Activated naive CD8-positive, alpha-beta T cell treated with anti-CD3 and anti-CD28 coated beads, Interleukin-2, amount 10 ng/mL, durations not matched to agents 7 days and 5 days (primary cell): ENCODE measurements around the gene SLCO2B1. TPM values are rescaled to one million over a fixed set of nuclear protein-coding genes. Genes with fewer than 3 reads are reported as not detected.
A peak's percentile ranks its signal among the peaks of the same experiment; 100 is the strongest.

Experiments
- ATAC-seq: fragments of 150-1000 bp; cut with Tn5 transposase; one replicate; pipeline ENCODE4 v1.10.0; 2021; ENCODE audit warnings: low read depth, moderate library complexity
- POLR2A ChIA-PET: fragments of 350-600 bp; sonication (Branson Sonifier 250); formaldehyde crosslinking; loops from one replicate; lab custom pipeline; 2021; ENCODE audit warnings: antibody characterized with exemption; lab: Charles Lee
- DNase-seq: peaks from one replicate; pipeline ENCODE4 v3.0.0; 2021
- H3K27ac Mint-ChIP-seq: one replicate; pipeline ENCODE4 v1.8.0; 2022; ENCODE audit warnings: mild to moderate bottlenecking, mixed read lengths
- H3K27me3 Mint-ChIP-seq: one replicate; pipeline ENCODE4 v1.8.0; 2022; ENCODE audit warnings: mild to moderate bottlenecking, moderate library complexity, mixed read lengths
- H3K36me3 Mint-ChIP-seq: one replicate; pipeline ENCODE4 v1.8.0; 2021; ENCODE audit warnings: mild to moderate bottlenecking, mixed read lengths
- H3K4me1 Mint-ChIP-seq: one replicate; pipeline ENCODE4 v1.8.0; 2021; ENCODE audit warnings: mixed read lengths
- H3K4me3 Mint-ChIP-seq: one replicate; pipeline ENCODE4 v1.8.0; 2022; ENCODE audit warnings: mild to moderate bottlenecking, moderate library complexity, mixed read lengths
- H3K9me3 Mint-ChIP-seq: one replicate; pipeline ENCODE4 v1.8.0; 2021; ENCODE audit warnings: mixed read lengths
- total RNA-seq, 2 experiments: library from RNA; stranded (reverse); gene quantifications; one replicate each; pipeline ENCODE4 v1.2.3, GENCODE V29; 2021

SLCO2B1 gene
- total RNA-seq, 2 experiments from 2014 or later, result 1.1 to 2.6 TPM

DNA sequence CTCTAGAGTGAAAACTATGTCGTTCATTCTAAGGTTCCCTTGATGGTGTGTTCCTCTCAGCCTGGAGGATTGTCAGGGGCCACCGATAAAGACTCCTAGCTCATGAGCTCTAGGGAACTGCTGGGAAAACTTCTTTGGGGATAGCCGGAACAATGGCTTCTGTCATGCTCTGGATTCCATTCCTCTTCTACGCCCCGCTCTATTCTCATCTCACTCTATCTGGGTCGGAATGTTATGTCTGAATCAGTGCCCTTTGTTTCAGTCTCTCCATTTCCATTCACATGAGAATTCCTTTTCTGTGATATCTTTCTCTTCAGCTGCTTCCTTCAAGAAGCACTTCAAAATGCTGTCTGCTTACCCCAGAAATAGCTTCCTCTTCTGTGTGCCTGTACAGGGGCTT is 16.9 kb upstream of the SLCO2B1 start:
- POLR2A ChIA-PET, result no interaction called here
- H3K9me3 Mint-ChIP-seq, result no peaks in the 10 kb centered on the region
- no peak overlapping the region for H3K4me3 Mint-ChIP-seq
- no peak for DNase-seq
- no peak overlapping the region for H3K27ac Mint-ChIP-seq
- no peaks in the 10 kb centered on the region for H3K36me3 Mint-ChIP-seq
- H3K27me3 Mint-ChIP-seq, result peaks cover 29% of the 10 kb centered on the region
- no peak for ATAC-seq
- no peaks in the 10 kb centered on the region for H3K4me1 Mint-ChIP-seq

DNA sequence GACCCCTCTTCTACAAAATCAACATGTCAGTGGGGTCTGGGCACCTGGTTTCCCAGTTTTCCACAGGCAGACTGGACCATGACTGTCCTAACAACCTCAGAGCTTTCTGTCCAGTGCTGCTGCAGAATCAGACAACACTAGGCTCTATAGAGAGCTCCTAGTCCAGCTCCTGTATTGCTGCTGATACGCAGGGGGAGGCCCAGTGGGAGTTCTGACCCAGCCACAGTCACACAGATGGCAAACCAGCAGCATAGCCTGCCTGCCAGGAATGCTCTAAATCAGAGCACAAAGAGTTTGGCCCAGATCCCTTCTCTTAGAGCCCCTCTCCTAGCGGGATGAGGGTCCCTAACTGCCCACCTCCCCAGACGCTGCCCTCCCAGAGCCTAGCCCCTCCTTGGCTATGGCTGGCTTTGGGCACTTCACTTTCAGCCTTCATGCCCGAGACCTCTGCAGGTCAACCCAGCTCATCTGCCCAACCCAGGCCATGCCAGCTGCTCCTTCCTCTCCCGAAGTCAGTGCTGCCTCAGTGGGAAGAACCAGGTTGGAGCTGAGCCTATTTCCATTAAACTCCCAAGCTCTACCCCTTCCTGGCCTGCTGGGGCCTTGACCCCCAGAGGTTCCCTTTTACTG is 15.8 kb upstream of the SLCO2B1 start:
- H3K4me1 Mint-ChIP-seq, result peaks cover 2% of the 10 kb centered on the region
- H3K27me3 Mint-ChIP-seq, result peaks cover 32% of the 10 kb centered on the region
- H3K9me3 Mint-ChIP-seq, result no peaks in the 10 kb centered on the region
- no peak for DNase-seq
- no peak overlapping the region for H3K4me3 Mint-ChIP-seq
- no peak overlapping the region for H3K27ac Mint-ChIP-seq
- ATAC-seq, result no peak
- H3K36me3 Mint-ChIP-seq, result no peaks in the 10 kb centered on the region
- POLR2A ChIA-PET, result no interaction called here

DNA sequence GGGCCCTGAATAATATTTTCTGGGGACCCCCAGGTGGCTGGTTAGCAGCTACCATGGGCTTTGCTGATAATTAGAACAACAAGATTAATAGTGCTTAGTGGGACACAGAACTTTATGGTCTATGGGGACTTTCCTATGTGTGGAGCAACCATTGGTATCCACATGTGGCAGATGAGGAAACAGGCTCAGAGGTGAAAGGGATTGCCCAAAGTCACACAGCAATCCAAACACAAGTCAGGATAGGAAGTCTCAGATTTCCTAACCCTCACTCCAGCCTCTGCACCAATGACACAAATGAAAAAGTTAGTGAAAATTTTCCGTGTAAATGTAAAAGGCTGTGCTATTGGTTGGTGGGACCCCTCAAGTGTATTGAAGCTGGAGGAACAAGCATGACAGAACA is 15.3 kb upstream of the SLCO2B1 start:
- peaks cover 5% of the 10 kb centered on the region for H3K4me1 Mint-ChIP-seq
- POLR2A ChIA-PET, result no interaction called here
- no peak overlapping the region for H3K27ac Mint-ChIP-seq
- peaks cover 32% of the 10 kb centered on the region for H3K27me3 Mint-ChIP-seq
- H3K36me3 Mint-ChIP-seq, result no peaks in the 10 kb centered on the region
- H3K4me3 Mint-ChIP-seq, result no peak overlapping the region
- no peak for ATAC-seq
- H3K9me3 Mint-ChIP-seq, result no peaks in the 10 kb centered on the region
- no peak for DNase-seq

DNA sequence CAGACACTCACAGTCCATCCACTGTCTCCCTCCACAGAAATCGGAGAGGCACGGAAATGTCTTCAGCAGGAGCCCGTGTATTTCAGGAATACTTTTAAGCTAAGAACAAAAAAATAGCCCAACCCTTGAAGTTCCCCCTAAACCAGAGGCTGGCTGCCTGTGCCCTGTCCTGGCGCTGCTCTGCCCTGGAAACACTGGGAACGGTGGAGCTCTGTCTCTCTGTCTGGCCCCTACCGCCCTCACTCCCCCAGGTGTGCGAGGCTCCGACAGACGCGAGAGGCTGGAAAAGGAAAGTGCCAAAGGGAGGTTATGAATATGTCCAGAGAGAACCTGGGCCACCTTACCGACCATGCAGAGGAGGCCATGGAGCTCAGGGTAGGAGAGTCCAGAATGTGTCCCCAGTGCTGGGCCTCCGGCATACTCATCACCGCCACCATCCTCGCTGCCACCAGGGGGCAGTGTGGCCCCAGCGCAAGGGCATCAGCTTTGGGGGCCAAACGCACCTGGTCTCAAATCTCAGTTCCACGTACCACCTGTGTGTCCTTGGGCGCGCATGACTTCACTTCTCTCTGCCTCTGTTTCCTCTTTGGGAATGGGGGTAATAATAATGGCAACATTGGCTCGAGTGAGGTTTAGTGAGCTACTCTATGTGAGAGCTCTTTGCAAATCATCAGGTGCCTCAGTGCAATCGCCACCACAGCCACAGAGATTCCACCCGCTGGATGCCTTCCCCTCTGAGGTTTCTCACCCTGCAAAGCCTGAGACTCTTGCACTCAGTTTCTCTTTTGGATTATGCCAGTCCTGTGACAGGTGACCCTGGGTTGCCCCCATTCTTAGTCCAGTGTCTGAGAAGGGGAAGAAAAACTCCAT is 10.4 kb upstream of the SLCO2B1 start:
- POLR2A ChIA-PET, result interaction anchor here (1.2 to 6.3 kb wide), 3 partner anchors 64 to 108 kb away, joined by 3 to 46 read pairs (median 7); no protein-coding TSS in a partner anchor
- no peaks in the 10 kb centered on the region for H3K36me3 Mint-ChIP-seq
- peaks cover 42% of the 10 kb centered on the region for H3K4me1 Mint-ChIP-seq
- no peaks in the 10 kb centered on the region for H3K9me3 Mint-ChIP-seq
- no peak overlapping the region for H3K4me3 Mint-ChIP-seq
- DNase-seq, result peak; percentile 90
- H3K27ac Mint-ChIP-seq, result no peak overlapping the region
- peaks cover 24% of the 10 kb centered on the region for H3K27me3 Mint-ChIP-seq
- peak; percentile 41 for ATAC-seq

DNA sequence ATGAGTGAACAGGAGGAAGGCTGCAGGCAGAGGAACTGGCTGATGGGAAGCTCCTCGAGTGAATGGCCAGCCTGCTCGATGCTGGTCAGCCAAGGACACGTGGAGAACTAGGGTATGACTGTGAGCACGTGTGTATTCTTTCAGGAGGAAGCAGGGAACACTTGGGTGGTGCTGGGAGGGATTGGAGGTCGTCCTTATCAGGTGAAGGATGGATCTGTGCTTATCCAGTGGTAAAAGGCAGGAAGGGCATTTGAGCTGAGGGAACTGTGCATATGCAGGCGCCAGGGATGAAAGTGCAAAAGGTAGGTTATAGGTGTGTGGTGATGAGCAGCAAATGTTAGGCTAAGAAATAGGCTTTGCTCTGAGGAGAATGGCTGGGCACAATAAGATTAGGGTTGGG is 9.7 kb upstream of the SLCO2B1 start:
- Mint-ChIP-seq H3K36me3 (no peaks in the 10 kb centered on the region), H3K27ac (peak overlapping the region; percentile 14), H3K4me1 (peaks cover 43% of the 10 kb centered on the region), H3K4me3 (no peak overlapping the region), H3K9me3 (no peaks in the 10 kb centered on the region), H3K27me3 (peaks cover 20% of the 10 kb centered on the region)
- POLR2A ChIA-PET, result interaction anchor here (1.2 to 6.3 kb wide), 4 partner anchors 64 to 107 kb away, joined by 3 to 46 read pairs (median 6); no protein-coding TSS in a partner anchor
- no peak for DNase-seq
- ATAC-seq, result no peak

DNA sequence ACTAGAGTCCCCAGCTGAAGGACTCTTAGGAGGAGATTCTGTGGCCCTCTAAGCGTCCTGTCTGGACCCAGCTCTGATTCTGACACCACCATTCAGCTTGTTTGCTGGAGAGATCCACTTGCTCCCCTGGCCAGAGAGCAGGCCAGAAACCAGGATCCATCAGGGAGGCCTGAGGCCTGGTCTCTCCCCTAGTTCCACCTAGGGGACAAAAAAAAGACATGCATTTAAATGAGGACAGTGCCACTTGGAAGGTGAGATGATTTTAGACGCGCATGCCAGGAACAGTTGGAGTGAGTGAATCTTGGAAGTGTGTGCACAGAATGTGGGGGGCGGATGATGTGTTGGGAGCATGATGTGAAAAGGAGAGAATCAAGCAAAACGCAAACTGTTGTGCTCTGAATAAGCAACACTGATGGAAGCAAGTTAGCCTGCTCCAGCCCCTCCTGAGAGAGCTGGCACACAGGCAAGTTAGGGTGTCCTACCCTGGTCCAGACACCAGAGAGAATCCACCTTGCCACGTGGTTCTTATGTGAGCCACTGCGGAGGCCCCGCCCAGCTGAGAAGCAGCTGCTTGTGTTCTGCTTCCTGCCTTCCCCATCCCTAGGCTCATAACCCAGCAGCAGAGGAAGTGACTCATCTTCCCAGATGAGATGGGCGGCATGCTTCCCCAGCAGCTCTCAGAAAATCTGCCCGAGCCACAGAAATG is 8.0 kb upstream of the SLCO2B1 start:
- Mint-ChIP-seq H3K36me3 (no peaks in the 10 kb centered on the region), H3K4me1 (peaks cover 45% of the 10 kb centered on the region), H3K9me3 (no peaks in the 10 kb centered on the region), H3K27me3 (peaks cover 17% of the 10 kb centered on the region), H3K27ac (peak overlapping the region; percentile 86), H3K4me3 (peak overlapping the region; percentile 73)
- POLR2A ChIA-PET, result interaction anchor here (1.7 to 6.3 kb wide), 4 partner anchors 62 to 650 kb away, joined by 6 to 46 read pairs (median 6); partner anchors contain the start of genes LIPT2 and NEU3
- DNase-seq (peak; percentile 74), ATAC-seq (peak; percentile 95)

DNA sequence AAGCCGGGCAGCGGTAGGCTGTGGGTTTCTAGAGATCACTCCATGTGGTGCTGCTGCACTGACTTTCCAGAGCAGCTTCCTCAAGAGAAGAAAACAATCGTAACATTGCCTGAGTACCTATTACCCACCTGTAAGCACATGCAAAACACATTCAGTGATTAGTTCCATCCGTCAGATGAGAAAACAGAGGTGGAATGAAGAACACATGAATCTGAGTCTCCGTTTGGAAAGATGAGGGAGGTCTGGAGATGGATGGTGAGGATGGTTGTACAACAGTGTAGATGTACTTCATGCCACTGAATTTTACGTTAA is 7.5 kb upstream of the SLCO2B1 start:
- Mint-ChIP-seq H3K27ac (peak overlapping the region; percentile 86), H3K4me3 (peak overlapping the region; percentile 73), H3K4me1 (peaks cover 45% of the 10 kb centered on the region), H3K9me3 (no peaks in the 10 kb centered on the region), H3K27me3 (peaks cover 14% of the 10 kb centered on the region), H3K36me3 (no peaks in the 10 kb centered on the region)
- ATAC-seq, result no peak
- DNase-seq, result no peak
- POLR2A ChIA-PET, result interaction anchor here (1.3 to 6.3 kb wide), 5 partner anchors 27 to 650 kb away, joined by 3 to 46 read pairs (median 6); partner anchors contain the start of genes LIPT2 and NEU3

DNA sequence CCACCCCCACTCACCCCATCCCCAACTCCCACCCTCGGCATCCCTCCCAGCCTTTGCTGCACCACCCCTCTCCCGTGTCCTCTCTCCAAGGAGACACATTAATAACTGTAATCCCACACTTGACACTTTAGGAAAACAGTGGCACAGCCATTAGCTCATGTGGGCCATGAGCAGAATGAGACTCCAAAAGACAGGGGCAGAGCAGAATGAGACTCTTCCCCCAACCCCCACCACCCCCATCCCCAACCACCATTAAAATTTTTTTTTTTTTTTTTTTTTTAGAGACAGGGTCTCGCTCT is 6.2 kb upstream of the SLCO2B1 start:
- POLR2A ChIA-PET, result interaction anchor here (1.3 to 6.3 kb wide), 2 partner anchors 25 to 60 kb away, joined by 3 to 46 read pairs; no protein-coding TSS in a partner anchor
- Mint-ChIP-seq H3K4me3 (no peak overlapping the region), H3K4me1 (peaks cover 43% of the 10 kb centered on the region), H3K9me3 (no peaks in the 10 kb centered on the region), H3K27me3 (peaks cover 8% of the 10 kb centered on the region), H3K36me3 (no peaks in the 10 kb centered on the region), H3K27ac (no peak overlapping the region)
- no peak for ATAC-seq
- DNase-seq, result no peak

DNA sequence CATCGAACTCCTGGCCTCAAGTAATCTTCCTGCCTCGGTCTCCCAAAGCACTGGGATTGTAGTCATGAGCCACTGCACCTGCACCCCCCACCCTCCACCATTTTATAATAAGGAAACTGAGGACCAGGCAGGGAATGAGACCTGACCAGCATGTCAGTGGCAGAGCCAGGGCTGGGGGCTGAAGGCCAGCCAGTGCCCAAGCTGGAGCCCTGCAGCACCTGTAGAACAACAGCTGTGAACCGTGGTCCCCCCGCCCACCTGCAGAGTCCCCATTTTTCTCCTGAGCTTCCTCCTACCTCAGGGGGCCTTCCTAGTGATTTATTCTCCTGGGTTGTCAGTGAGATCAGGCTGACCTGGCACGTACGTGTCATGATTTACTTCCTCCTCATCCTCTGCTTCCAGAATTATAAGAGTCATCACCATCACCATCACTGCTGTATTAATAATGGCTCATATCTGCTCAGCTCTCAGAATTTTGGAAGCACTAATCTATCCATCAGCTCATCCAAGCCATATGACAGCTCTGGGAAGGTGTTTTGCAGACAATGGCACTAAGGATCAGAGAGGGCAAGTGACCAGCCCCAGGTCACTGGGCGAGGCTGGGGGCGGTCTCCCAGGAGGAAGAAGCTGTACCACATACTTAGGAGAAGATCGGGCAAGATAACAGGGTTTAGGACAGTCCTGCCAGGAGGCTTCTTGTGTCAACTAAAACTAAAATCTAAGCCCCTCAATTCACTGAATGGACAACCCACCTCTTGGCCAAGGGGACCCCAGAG is 5.5 kb upstream of the SLCO2B1 start:
- H3K27ac Mint-ChIP-seq, result peak overlapping the region; percentile 67

DNA sequence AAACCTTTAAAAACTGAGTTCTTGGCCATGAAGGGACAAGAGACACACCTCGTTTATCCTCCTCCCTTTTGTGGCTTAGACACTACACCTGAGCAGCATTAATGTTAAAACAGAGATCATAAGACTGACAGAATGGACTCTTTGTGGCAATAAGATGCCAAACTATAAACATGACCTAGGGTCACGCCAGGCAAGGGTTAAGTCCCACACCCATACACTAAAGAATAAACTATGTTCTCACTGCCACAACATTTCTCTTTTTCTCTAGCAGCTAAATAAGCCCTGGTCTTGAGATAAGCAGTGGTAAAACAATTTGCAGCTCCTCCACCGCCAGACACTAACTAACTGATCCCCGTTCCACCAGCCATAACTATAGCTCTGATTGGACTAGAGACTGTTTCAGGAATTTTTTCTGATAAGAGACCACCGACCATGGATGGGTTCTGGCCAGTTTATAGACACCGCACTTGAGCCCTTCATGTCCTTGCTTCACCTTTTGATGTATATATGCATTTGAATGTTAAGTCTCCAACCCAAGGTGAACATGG is 4.9 kb upstream of the SLCO2B1 start:
- Mint-ChIP-seq H3K9me3 (no peaks in the 10 kb centered on the region), H3K27me3 (peaks cover 13% of the 10 kb centered on the region), H3K36me3 (no peaks in the 10 kb centered on the region), H3K4me1 (peaks cover 39% of the 10 kb centered on the region), H3K27ac (no peak overlapping the region), H3K4me3 (no peak overlapping the region)
- ATAC-seq (no peak), DNase-seq (no peak)
- POLR2A ChIA-PET, result interaction anchor here (1.1 kb wide), 1 partner anchor 59 kb away, joined by 3 read pairs; no protein-coding TSS in a partner anchor

More for the DNA sequence above, 5.5 kb upstream of the SLCO2B1 start:
- Mint-ChIP-seq H3K4me3 (no peak overlapping the region), H3K36me3 (no peaks in the 10 kb centered on the region), H3K4me1 (peaks cover 43% of the 10 kb centered on the region), H3K9me3 (no peaks in the 10 kb centered on the region), H3K27me3 (peaks cover 9% of the 10 kb centered on the region)
- POLR2A ChIA-PET, result interaction anchor here (1.1 to 6.3 kb wide), 2 partner anchors 60 kb away, joined by 3 to 46 read pairs; no protein-coding TSS in a partner anchor
- DNase-seq (no peak), ATAC-seq (no peak)

DNA sequence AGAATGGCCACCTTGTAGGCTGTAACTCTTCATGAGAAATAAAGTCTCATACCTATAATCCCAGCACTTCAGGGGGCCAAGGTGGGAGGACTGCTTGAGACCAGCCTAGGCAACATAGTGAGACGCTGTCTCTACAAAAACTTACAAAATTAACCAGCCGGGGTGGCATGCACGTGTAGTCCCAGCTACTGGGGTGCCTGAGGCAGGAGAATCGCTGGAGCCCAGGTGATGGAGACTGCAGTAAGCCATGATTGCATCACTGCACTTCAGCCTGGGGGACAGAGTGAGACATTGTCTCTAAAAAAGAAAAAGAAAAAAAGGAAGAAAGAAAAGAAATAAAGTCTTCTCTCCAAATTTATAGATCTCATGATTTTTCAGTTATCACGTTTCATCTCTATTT is 4.2 kb upstream of the SLCO2B1 start:
- POLR2A ChIA-PET, result interaction anchor here (1.1 to 1.5 kb wide), 2 partner anchors 58 to 128 kb away, joined by 3 read pairs; no protein-coding TSS in a partner anchor
- Mint-ChIP-seq H3K4me1 (peaks cover 33% of the 10 kb centered on the region), H3K4me3 (no peak overlapping the region), H3K27ac (no peak overlapping the region), H3K9me3 (no peaks in the 10 kb centered on the region), H3K36me3 (no peaks in the 10 kb centered on the region), H3K27me3 (peaks cover 16% of the 10 kb centered on the region)
- DNase-seq (no peak), ATAC-seq (no peak)

DNA sequence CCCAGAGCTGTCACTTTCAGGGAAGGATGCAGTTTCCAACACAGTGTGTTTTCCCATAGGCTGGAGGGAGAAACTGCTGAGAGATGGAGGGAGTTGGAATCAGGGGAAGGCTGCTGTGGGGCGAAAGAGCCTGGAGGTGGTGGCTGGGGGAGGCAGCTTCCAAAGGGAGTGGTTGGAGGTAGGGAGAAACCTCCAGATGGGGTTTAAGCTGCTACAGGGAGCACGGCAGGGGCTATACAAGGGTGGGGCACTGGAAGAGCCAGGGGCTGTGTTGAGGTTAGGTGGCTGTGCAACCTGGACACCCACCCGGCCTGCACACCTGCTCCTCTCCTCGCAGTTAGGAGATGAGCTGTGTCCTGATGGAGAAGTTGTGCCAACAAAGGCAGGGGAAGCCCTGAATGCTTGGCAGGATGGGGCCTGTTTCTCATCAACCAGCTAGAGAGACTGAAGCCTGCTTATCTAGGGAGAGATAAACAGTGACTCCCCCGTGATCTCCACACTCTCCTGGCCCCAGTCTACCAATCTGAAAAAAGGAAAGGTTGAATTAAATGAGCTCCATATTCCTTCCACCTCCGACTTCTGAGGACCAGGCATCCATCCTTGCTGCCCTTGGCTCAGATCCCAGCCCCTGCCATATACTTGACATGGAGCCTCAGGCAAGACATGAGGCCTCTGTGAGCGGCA is 3.6 kb upstream of the SLCO2B1 start:
- Mint-ChIP-seq H3K9me3 (no peaks in the 10 kb centered on the region), H3K27ac (peak overlapping the region; percentile 59), H3K27me3 (peaks cover 18% of the 10 kb centered on the region), H3K36me3 (no peaks in the 10 kb centered on the region), H3K4me3 (no peak overlapping the region), H3K4me1 (peaks cover 30% of the 10 kb centered on the region)
- no peak for ATAC-seq
- no peak for DNase-seq
- POLR2A ChIA-PET, result interaction anchor here (1.1 to 1.5 kb wide), 2 partner anchors 28 to 128 kb away, joined by 3 read pairs; no protein-coding TSS in a partner anchor
